H9 (cell line): Measurements from ENCODE around the gene CBX5. TPM values are rescaled to one million over a fixed set of nuclear protein-coding genes. Genes with fewer than 3 reads are reported as not detected.

ENCODE experiments used
- DNase-seq: peaks from one replicate; pipeline ENCODE4 v3.0.0-alpha.2; 2017
- H2AFZ ChIP-seq: one replicate; pipeline ENCODE4 v1.6.1; 2013; ENCODE audit warnings: mild to moderate bottlenecking, low read length, control low read depth, moderate library complexity
- H2AK5ac ChIP-seq: 2 replicates; pipeline ENCODE4 v1.6.1; 2013; ENCODE audit warnings: low read length, control low read depth, mixed read lengths; ENCODE audit not compliant: insufficient read length
- H2BK120ac ChIP-seq: one replicate; pipeline ENCODE4 v1.6.1; 2013; ENCODE audit warnings: low read depth, mild to moderate bottlenecking, low read length, control low read depth, inconsistent platforms; ENCODE audit not compliant: poor library complexity, severe bottlenecking
- H2BK12ac ChIP-seq: 2 replicates; pipeline ENCODE4 v1.6.1; 2013; ENCODE audit warnings: low read length, control low read depth, mixed read lengths, low read depth; ENCODE audit not compliant: insufficient read length
- H2BK15ac ChIP-seq: 2 replicates; pipeline ENCODE4 v1.6.1; 2013; ENCODE audit warnings: low read depth, low read length, control low read depth
- H2BK20ac ChIP-seq: one replicate; pipeline ENCODE4 v1.6.1; 2013; ENCODE audit warnings: low read depth, mild to moderate bottlenecking, low read length, control low read depth, inconsistent platforms; ENCODE audit not compliant: poor library complexity, severe bottlenecking
- H2BK5ac ChIP-seq: 2 replicates; pipeline ENCODE4 v1.6.1; 2013; ENCODE audit warnings: low read length, control low read depth, mixed read lengths; ENCODE audit not compliant: insufficient read length
- H3K14ac ChIP-seq: 2 replicates; pipeline ENCODE4 v1.6.1; 2013; ENCODE audit warnings: low read length, control low read depth; ENCODE audit not compliant: insufficient read depth
- H3K18ac ChIP-seq: 2 replicates; pipeline ENCODE4 v1.6.1; 2013; ENCODE audit warnings: low read depth, mild to moderate bottlenecking, mixed read lengths, low read length, control low read depth; ENCODE audit not compliant: insufficient read length
- H3K23ac ChIP-seq: 2 replicates; pipeline ENCODE4 v1.6.1; 2013; ENCODE audit warnings: low read length, control low read depth, mixed read lengths, low read depth; ENCODE audit not compliant: insufficient read length
- H3K23me2 ChIP-seq: 2 replicates; pipeline ENCODE4 v1.6.1; 2013; ENCODE audit warnings: low read depth, mild to moderate bottlenecking, mixed read lengths, low read length, control low read depth; ENCODE audit not compliant: insufficient read length, poor library complexity, severe bottlenecking
- H3K27ac ChIP-seq: 2 replicates; pipeline ENCODE4 v1.5.1; 2013; ENCODE audit warnings: low read length, control low read depth, mixed read lengths, low read depth; ENCODE audit not compliant: insufficient read length
- H3K27me3 ChIP-seq: 2 replicates; pipeline ENCODE4 v1.6.1; 2013; ENCODE audit warnings: low read length, control low read depth, inconsistent platforms; ENCODE audit not compliant: insufficient read depth
- H3K4ac ChIP-seq: 2 replicates; pipeline ENCODE4 v1.6.1; 2013; ENCODE audit warnings: low read depth, mild to moderate bottlenecking, control low read depth, inconsistent platforms, low read length, moderate library complexity
- H3K4me1 ChIP-seq: 2 replicates; pipeline ENCODE4 v1.6.1; 2013; ENCODE audit warnings: low read length, control low read depth, inconsistent platforms; ENCODE audit not compliant: insufficient read depth
- H3K4me2 ChIP-seq: 2 replicates; pipeline ENCODE4 v1.6.1; 2013; ENCODE audit warnings: low read length, control low read depth, mixed read lengths; ENCODE audit not compliant: insufficient read length, insufficient read depth
- H3K56ac ChIP-seq: 2 replicates; pipeline ENCODE4 v1.6.1; 2013; ENCODE audit warnings: low read depth, mild to moderate bottlenecking, mixed read lengths, low read length, control low read depth; ENCODE audit not compliant: insufficient read length
- H3K79me1 ChIP-seq: 2 replicates; pipeline ENCODE4 v1.6.1; 2013; ENCODE audit warnings: low read depth, mild to moderate bottlenecking, moderate library complexity, low read length, control low read depth, inconsistent platforms; ENCODE audit not compliant: insufficient read depth, poor library complexity, severe bottlenecking
- H3K79me2 ChIP-seq: 2 replicates; pipeline ENCODE4 v1.6.1; 2013; ENCODE audit warnings: low read length, control low read depth, inconsistent platforms; ENCODE audit not compliant: insufficient read depth
- H3K9ac ChIP-seq: 2 replicates; pipeline ENCODE4 v1.6.1; 2013; ENCODE audit warnings: low read length, control low read depth, mixed read lengths; ENCODE audit not compliant: insufficient read length; ENCODE audit errors: extremely low read depth
- H3K9me3 ChIP-seq: one replicate; pipeline ENCODE4 v1.6.1; 2013; ENCODE audit warnings: low read depth, low read length, inconsistent platforms; ENCODE audit not compliant: control insufficient read depth
- H3T11ph ChIP-seq: one replicate; pipeline ENCODE4 v1.6.1; 2013; ENCODE audit warnings: mild to moderate bottlenecking, low read length, control low read depth, inconsistent platforms
- H4K20me1 ChIP-seq: one replicate; pipeline ENCODE4 v1.6.1; 2013; ENCODE audit not compliant: control insufficient read depth, insufficient read length, insufficient read depth
- H4K5ac ChIP-seq: 2 replicates; pipeline ENCODE4 v1.6.1; 2013; ENCODE audit warnings: low read depth, mild to moderate bottlenecking, mixed read lengths, low read length, control low read depth; ENCODE audit not compliant: insufficient read length
- H4K8ac ChIP-seq: replicated peaks from 2 replicates; pipeline ENCODE4 v1.6.1; 2013; ENCODE audit warnings: low read length, control low read depth, mixed read lengths, low read depth; ENCODE audit not compliant: insufficient read length
- H4K91ac ChIP-seq: 2 replicates; pipeline ENCODE4 v1.6.1; 2013; ENCODE audit warnings: low read depth, mild to moderate bottlenecking, moderate library complexity, mixed read lengths, low read length, control low read depth; ENCODE audit not compliant: insufficient read length
- H3K27ac Mint-ChIP-seq, 3 experiments: 2 replicates in 2 of 3; 3 replicates in 1 of 3; pipeline ENCODE4 v1.8.0; 2020 to 2021; ENCODE audit warnings: mixed read lengths in 3 of 3, mild to moderate bottlenecking in 1 of 3, moderate library complexity in 1 of 3
- H3K27me3 Mint-ChIP-seq: 2 replicates; pipeline ENCODE4 v1.8.0; 2021; ENCODE audit warnings: low read depth, mild to moderate bottlenecking, moderate library complexity, mixed read lengths
- H3K36me3 Mint-ChIP-seq, 3 experiments: 2 replicates in 2 of 3; 3 replicates in 1 of 3; pipeline ENCODE4 v1.8.0; 2020 to 2021; ENCODE audit warnings: low read depth in 3 of 3, mixed read lengths in 3 of 3; ENCODE audit not compliant: insufficient read depth in 1 of 3
- H3K4me1 Mint-ChIP-seq, 2 experiments: 2 replicates each; pipeline ENCODE4 v1.8.0; 2020; ENCODE audit warnings: mixed read lengths in 2 of 2
- H3K4me3 Mint-ChIP-seq, 2 experiments: 2 replicates in 1 of 2; 3 replicates in 1 of 2; pipeline ENCODE4 v1.8.0; 2020 to 2021; ENCODE audit warnings: mild to moderate bottlenecking in 2 of 2, mixed read lengths in 2 of 2, moderate library complexity in 1 of 2
- H3K9me3 Mint-ChIP-seq, 2 experiments: 2 replicates in 1 of 2; 3 replicates in 1 of 2; pipeline ENCODE4 v1.8.0; 2020; ENCODE audit warnings: mild to moderate bottlenecking in 2 of 2, mixed read lengths in 2 of 2, moderate library complexity in 1 of 2
- WGBS: extraction: QIAGEN DNeasy Blood & Tissue Kit; methylation state at CpG from one replicate; pipeline ENCODE4 v1.1.7; 2013; ENCODE audit warnings: missing lambda C conversion rate, low lambda C conversion rate, mixed read lengths; ENCODE audit not compliant: insufficient read length; ENCODE audit errors: extremely low coverage; 5-methylcytosine and 5-hydroxymethylcytosine counted together
- total RNA-seq: library from RNA; stranded (reverse); gene quantifications from 2 replicates; pipeline ENCODE4 v1.2.1, GENCODE V29; 2021
- TF ChIP-seq, protein P1 (sequence below): fragments of 200-600 bp; sonication (generic); conservative IDR thresholded peaks from 3 replicates; pipeline ENCODE4 v1.8.0; 2021; ENCODE audit warnings: antibody characterized with exemption, mild to moderate bottlenecking

The CBX5 gene
- total RNA-seq, 1 experiment from 2014 or later = 206 TPM

- Histone ChIP-seq H2BK20ac (no peak overlapping the region), H3K14ac (no peak overlapping the region), H3K23me2 (peaks cover 6% of the 10 kb centered on the region), H4K8ac (no peak overlapping the region), H2BK15ac (no peak overlapping the region), H3K79me1 (no peaks in the 10 kb centered on the region), H2BK120ac (no peak overlapping the region), H3K27ac (no peak overlapping the region), H3K4me1 (peaks cover 11% of the 10 kb centered on the region; the same call in 1 of the 2 replicates), H3K9ac (no peak overlapping the region), H3K4me2 (no peak overlapping the region), H2AK5ac (no peak overlapping the region), H3K56ac (no peak overlapping the region), H3K23ac (no peak overlapping the region), H4K91ac (no peak overlapping the region), H3K4ac (no peak overlapping the region), H4K20me1 (no peaks in the 10 kb centered on the region), H3K18ac (no peak overlapping the region), H4K5ac (no peak overlapping the region), H2BK12ac (no peak overlapping the region), H2BK5ac (no peak overlapping the region), H2AFZ (no peak overlapping the region), H3K9me3 (no peaks in the 10 kb centered on the region), H3T11ph (no peak overlapping the region), H3K27me3 (peaks cover 7% of the 10 kb centered on the region; the same call in 1 of the 2 replicates), H3K79me2 (no peaks in the 10 kb centered on the region)
- H3K9me3 Mint-ChIP-seq = no peaks in the 10 kb centered on the region
- TF ChIP-seq, protein P1, sequence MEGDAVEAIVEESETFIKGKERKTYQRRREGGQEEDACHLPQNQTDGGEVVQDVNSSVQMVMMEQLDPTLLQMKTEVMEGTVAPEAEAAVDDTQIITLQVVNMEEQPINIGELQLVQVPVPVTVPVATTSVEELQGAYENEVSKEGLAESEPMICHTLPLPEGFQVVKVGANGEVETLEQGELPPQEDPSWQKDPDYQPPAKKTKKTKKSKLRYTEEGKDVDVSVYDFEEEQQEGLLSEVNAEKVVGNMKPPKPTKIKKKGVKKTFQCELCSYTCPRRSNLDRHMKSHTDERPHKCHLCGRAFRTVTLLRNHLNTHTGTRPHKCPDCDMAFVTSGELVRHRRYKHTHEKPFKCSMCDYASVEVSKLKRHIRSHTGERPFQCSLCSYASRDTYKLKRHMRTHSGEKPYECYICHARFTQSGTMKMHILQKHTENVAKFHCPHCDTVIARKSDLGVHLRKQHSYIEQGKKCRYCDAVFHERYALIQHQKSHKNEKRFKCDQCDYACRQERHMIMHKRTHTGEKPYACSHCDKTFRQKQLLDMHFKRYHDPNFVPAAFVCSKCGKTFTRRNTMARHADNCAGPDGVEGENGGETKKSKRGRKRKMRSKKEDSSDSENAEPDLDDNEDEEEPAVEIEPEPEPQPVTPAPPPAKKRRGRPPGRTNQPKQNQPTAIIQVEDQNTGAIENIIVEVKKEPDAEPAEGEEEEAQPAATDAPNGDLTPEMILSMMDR = no peak
- WGBS = no CpG with 5 or more reads among the region's 12 CpGs
- H3K27me3 Mint-ChIP-seq = peaks cover 24% of the 10 kb centered on the region
- H3K4me3 Mint-ChIP-seq = no peak overlapping the region
- peaks cover 54 to 62% of the 10 kb centered on the region in 2 experiments for H3K4me1 Mint-ChIP-seq
- H3K36me3 Mint-ChIP-seq = no peaks in the 10 kb centered on the region
- no peak overlapping the region for H3K27ac Mint-ChIP-seq
- peak; percentile 65 for DNase-seq
These were observed 24.4 kb upstream of the CBX5 start for GRCh38 chr12:54304187-54304810.
